Thoracic aorta (tissue), 2 donors: ENCODE measurements around the gene FER. TPM values are rescaled to one million over a fixed set of nuclear protein-coding genes. Genes with fewer than 3 reads are reported as not detected.

Experiments
- ATAC-seq: fragments of 150-250 bp; one replicate; pipeline ENCODE4 v1.8.0; 2017; ENCODE audit warnings: low read depth; ENCODE audit not compliant: insufficient number of reproducible peaks, low FRiP score
- DNase-seq: peaks from one replicate; pipeline ENCODE4 v3.0.0-alpha.2; 2020; ENCODE audit warnings: low spot score
- H3K27ac ChIP-seq, 2 donors: fragments of 200-600 bp; sonication (generic); 1 replicate in 1 of 2; 2 replicates in 1 of 2; pipeline ENCODE4 v1.5.1; 2016; ENCODE audit warnings: mild to moderate bottlenecking in 2 of 2, moderate library complexity in 2 of 2
- H3K27me3 ChIP-seq: fragments of 200-600 bp; sonication (generic); replicated peaks from 2 replicates; pipeline ENCODE4 v1.6.0; 2016; ENCODE audit warnings: mild to moderate bottlenecking; ENCODE audit not compliant: insufficient read depth
- H3K36me3 ChIP-seq: fragments of 200-600 bp; sonication (generic); one replicate; pipeline ENCODE4 v1.5.1; 2016
- H3K4me1 ChIP-seq, 2 donors: fragments of 200-600 bp; sonication (generic); 1 replicate in 1 of 2; 2 replicates in 1 of 2; pipeline versions ENCODE4 v1.5.1 to v1.6.0; 2016; ENCODE audit warnings: low read depth in 2 of 2, mild to moderate bottlenecking in 1 of 2; ENCODE audit not compliant: control insufficient read depth in 1 of 2
- H3K4me3 ChIP-seq: fragments of 200-600 bp; sonication (generic); 2 replicates; pipeline ENCODE4 v1.5.1; 2016; ENCODE audit warnings: mild to moderate bottlenecking
- H3K9me3 ChIP-seq: fragments of 200-600 bp; sonication (generic); 2 replicates; pipeline ENCODE4 v1.5.1; 2016
- CTCF ChIP-seq: fragments of 200-600 bp; sonication (generic); IDR thresholded peaks from one replicate; pipeline ENCODE4 v1.5.1; 2019; ENCODE audit warnings: antibody characterized with exemption
- total RNA-seq, 2 donors: library from RNA; depleted of rRNA; stranded (reverse); fragments of >200 nt; gene quantifications; one replicate each; pipeline versions ENCODE4 v1.1.0 to v1.2.3, GENCODE V29; 2016

Gene FER
- total RNA-seq, 2 donors from 2014 or later: 15.6 to 38.1 TPM

GRCh38 chr5:109192555-109193281, 445.0 kb downstream of the FER start:
- Histone ChIP-seq H3K36me3 (peaks cover under 1% of the 10 kb centered on the region), H3K27me3 (no peaks in the 10 kb centered on the region)
- ATAC-seq: no peak

GRCh38 chr5:109195667-109196066, 448.0 kb downstream of the FER start:
- Histone ChIP-seq H3K27me3 (no peaks in the 10 kb centered on the region), H3K27ac (no peak overlapping the region), H3K4me3 (no peak overlapping the region), H3K36me3 (no peaks in the 10 kb centered on the region), H3K9me3 (no peaks in the 10 kb centered on the region), H3K4me1 (peaks cover 3 to 9% of the 10 kb centered on the region in 2 donors)
- DNase-seq: no peak
- TF ChIP-seq CTCF: no peak
- no peak for ATAC-seq

More at GRCh38 chr5:109192555-109193281, 445.0 kb downstream of the FER start:
- no peak for DNase-seq
- TF ChIP-seq CTCF: no peak
- Histone ChIP-seq H3K4me3 (no peak overlapping the region), H3K9me3 (no peaks in the 10 kb centered on the region), H3K27ac (no peak overlapping the region), H3K4me1 (peaks cover 3 to 9% of the 10 kb centered on the region in 2 donors)

- H3K27ac ChIP-seq: no peak overlapping the region
- peaks cover 1 to 5% of the 10 kb centered on the region in 2 donors for H3K4me1 ChIP-seq
- H3K27me3 ChIP-seq: no peaks in the 10 kb centered on the region
- no peak overlapping the region for H3K4me3 ChIP-seq
- TF ChIP-seq CTCF: no peak
- DNase-seq: no peak
- H3K9me3 ChIP-seq: no peaks in the 10 kb centered on the region
- ATAC-seq: no peak
- H3K36me3 ChIP-seq: no peaks in the 10 kb centered on the region
Measured at GRCh38 chr5:109196087-109196822, 448.6 kb downstream of the FER start.

GRCh38 chr5:109196823-109197160, 449.1 kb downstream of the FER start:
- Histone ChIP-seq H3K27ac (no peak overlapping the region), H3K9me3 (no peaks in the 10 kb centered on the region), H3K27me3 (no peaks in the 10 kb centered on the region), H3K4me3 (no peak overlapping the region), H3K4me1 (peaks cover 0 to 3% of the 10 kb centered on the region in 2 donors), H3K36me3 (no peaks in the 10 kb centered on the region)
- DNase-seq (no peak), ATAC-seq (no peak)
- TF ChIP-seq CTCF: no peak

GRCh38 chr5:109199289-109199688, 451.6 kb downstream of the FER start:
- no peak for TF ChIP-seq CTCF
- no peak overlapping the region for H3K27ac ChIP-seq
- ATAC-seq: no peak

More at GRCh38 chr5:109199289-109199688, 451.6 kb downstream of the FER start:
- Histone ChIP-seq H3K4me1 (no peaks in the 10 kb centered on the region), H3K9me3 (peaks cover under 1% of the 10 kb centered on the region), H3K4me3 (no peak overlapping the region), H3K27me3 (no peaks in the 10 kb centered on the region), H3K36me3 (no peaks in the 10 kb centered on the region)
- no peak for DNase-seq
